Activated T-helper 1 cell treated with Interleukin-2 at 50 U/mL for 16 hours (primary cell): ENCODE results near the gene ABCC1.

ENCODE experiments used
- DNase-seq: peaks from one replicate; pipeline ENCODE4 v3.0.0-alpha.2; 2020; ENCODE audit warnings: low read depth

ABCC1 gene

DNA sequence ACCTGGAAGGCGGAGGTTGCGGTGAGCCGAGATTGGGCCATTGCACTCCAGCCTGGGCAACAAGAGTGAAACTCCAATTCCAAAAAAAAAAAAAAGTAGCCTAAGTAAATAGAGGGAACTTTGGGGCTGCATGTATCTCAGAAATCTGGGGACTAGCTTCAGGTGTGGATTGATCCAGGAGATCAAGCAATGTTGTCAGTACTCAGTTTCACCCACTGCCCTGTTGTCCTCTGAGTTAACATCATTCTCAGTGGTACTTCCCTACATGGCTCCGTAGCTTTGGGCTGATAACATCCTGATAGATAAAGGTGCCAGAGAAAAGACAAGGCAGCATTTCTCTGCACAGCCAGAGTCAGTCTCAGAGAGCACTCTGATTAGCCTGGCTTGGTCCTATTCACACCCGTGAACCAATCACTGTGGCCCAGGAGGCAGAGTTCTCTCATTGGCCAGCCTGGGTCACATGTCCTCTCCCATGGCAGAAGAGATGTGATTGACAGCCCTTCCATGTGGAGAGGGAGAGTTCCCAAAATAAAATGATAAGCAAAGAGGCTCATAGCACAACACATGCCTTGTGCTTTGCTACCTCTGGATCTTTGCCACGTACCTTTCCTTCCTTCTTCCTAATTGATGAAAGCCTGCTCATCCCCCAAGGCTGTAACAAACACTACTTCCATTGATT is 99.6 kb downstream of the ABCC1 start:
- no peak for DNase-seq

GRCh38 chr16:16050106-16050505 is 100.7 kb downstream of the ABCC1 start:
- no peak for DNase-seq

DNA sequence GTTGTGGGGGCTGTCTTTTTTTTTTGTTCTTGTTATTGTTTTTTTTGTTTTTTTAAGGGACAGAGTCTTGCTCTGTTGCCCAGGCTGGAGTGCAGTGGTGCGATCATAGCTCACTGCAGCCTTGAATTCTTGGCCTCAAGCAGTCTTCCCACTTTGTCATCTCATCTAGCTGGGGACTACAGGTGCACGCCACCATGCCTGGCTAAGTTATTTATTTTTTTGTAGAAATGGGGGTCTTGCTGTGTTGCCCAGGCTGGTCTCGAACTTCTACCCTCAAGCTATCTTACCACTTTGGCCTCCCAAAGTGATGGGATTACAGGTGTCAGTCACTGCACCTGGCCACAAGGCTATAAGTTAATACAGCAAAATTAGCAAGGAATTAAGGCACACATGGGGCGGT is 101.7 kb downstream of the ABCC1 start:
- DNase-seq = no peak

GRCh38 chr16:16052916-16053315 is 103.5 kb downstream of the ABCC1 start:
- no peak for DNase-seq

GRCh38 chr16:16057102-16057501 is 107.7 kb downstream of the ABCC1 start:
- DNase-seq = no peak

DNA sequence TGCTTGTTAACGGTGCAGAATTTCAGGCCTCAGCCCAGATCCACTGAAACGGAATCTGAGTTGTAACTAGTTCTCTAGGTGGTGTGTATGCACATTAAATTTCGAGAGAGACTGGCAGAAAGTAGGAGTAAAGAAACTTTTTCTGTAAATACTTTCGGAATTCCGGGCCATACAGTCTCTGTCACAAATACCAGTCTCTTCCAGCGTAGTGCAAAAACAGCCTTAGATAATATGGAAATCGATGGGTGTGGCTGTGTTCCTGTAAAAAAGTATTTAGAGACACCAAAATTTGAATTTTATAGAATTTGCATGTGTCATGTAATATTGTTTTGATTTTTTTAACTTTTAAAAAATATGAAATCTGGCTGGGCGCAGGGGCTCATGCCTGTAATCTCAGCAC is 109.7 kb downstream of the ABCC1 start:
- no peak for DNase-seq

GRCh38 chr16:16059895-16060590 is 110.6 kb downstream of the ABCC1 start:
- DNase-seq = no peak

DNA sequence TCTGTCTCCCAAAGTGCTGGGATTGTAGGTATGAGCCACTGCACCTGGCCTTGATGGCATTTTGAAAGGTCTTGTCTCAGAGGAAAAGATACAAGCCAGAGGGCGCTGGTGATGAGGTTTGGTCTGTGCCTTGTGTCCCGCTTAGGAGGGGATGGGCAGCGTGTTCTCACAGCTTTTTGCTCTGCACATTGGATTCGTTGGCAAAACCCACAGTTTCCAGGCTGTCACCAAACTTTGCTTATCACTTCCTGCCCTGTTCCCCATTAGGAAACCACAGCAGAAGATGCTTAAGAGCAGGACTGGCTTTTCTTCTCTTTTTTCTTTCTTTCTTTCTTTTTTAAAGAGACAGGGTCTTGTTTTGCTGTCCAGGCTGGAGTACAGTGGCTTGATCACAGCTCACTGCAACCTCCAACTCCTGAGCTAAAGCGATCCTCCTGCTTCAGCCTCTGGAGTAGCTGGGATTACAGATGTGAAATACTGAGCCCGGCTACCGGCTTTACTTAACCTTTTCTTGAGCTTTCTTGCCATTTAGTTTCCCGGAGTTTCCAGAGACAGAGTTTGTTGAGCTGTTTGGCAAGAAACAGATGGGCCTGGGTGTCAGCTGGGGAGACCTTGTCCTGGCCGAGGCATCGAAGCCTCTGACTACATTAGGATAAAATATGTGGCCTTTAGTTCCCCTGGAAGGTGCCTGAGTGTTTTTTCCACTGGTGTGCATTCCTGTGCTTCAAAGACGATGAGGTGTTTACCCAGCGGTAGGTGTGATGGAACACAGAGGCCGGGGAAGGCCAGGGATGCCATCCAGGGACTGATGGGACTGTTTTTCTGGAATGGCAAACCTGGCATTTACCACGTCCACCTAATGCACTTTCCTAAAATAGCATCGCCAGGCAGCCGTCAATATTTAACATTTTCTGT is 112.9 kb downstream of the ABCC1 start:
- no peak for DNase-seq

GRCh38 chr16:16063683-16064082 is 114.3 kb downstream of the ABCC1 start:
- DNase-seq = no peak

DNA sequence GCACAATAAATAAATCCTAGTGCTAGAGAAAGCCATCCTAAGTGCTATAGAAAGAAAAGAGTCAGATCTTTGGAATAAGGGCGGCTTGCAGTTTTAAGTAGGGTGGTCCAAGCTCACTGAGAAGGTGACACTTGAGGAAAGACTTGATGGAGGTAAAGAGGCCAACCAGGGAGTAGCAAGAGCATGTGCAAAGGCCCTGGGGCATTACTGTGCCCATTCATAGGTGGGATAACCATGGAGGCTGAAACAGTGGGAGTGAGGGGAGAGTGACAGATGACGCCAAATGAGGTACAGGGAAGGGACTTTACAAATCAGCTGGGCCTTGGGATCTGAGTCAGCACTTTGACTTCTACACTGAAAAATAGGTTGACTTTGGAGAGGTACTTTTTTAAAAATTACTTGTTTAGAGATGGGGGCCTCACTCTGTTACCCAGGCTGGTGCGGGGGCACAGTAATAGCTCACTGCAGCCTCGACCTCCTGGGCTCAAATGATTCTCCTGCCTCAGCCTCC is 115.5 kb downstream of the ABCC1 start:
- no peak for DNase-seq

DNA sequence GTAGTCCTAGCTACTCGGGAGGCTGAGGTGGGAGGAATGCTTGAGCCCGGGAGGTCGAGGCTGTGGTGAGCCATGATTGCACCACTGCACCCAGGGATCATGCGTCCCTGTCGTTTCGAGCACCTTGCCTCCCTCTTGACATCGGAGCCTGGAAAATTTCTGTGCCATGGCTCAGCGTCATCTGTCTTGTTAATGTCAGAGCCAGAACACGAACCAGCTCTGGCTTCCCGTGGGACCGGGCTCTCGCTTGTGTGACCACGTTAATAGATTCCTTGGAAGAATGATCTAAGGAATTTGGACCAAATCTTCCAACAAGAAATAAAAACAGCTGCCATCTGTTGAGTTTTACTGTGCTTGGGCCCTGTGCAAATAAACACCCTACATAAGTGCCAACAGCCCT is 117.7 kb downstream of the ABCC1 start:
- DNase-seq = no peak

DNA sequence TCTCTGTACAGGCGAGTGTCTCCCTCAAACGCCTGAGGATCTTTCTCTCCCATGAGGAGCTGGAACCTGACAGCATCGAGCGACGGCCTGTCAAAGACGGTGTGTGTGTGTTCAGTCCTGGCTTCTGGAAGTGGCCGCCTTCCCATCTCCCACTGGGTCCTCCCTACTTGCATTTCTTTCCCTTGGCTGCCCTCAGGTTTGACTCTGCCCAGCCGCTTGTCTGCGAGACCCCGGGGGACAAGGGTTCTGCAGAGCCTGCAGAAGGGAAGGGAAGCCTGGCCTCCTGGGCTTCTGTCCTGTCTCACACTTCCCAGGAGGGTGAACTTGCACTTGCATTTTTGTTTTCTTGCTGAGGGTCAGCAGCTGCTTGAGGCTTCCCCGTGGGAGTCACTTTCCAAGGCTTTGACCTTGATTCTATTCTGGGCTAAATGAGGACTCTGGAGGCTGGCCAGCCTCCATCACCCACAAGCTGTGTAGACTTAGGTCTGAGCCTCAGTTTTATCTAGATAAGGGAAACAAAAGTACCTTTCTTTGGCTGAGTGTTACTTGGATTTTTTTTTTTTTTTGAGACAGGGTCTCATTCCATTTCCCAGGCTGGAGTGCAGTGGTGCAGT is 122.3 kb downstream of the ABCC1 start:
- no peak for DNase-seq

GRCh38 chr16:16073001-16073545 is 123.7 kb downstream of the ABCC1 start:
- DNase-seq = no peak

GRCh38 chr16:16073891-16074881 is 124.8 kb downstream of the ABCC1 start:
- DNase-seq = no peak

GRCh38 chr16:16075488-16076422 is 126.3 kb downstream of the ABCC1 start:
- no peak for DNase-seq

DNA sequence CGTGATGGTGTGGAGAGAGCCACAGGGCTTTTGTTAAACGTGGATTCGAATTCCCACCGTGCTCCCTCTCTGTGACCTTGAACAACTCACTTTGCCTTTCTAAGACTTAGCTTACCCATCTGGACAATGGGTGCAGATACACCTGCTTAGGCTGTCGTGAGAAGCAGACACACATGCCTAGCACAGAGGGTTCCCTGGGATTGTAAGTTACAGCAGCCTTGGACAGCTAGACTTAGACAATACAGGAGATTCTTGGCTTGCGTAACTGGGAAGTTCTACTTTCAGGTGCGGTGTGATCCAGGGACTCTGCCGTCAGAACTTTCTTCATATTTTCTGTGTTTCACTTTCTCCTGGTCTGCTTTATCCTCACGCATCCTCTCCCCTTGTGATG is 127.0 kb downstream of the ABCC1 start:
- no peak for DNase-seq

- DNase-seq = no peak
These were observed 131.1 kb downstream of the ABCC1 start for GRCh38 chr16:16080465-16081065.

GRCh38 chr16:16081141-16081540 is 131.7 kb downstream of the ABCC1 start:
- no peak for DNase-seq

GRCh38 chr16:16082255-16082654 is 132.8 kb downstream of the ABCC1 start:
- no peak for DNase-seq
